NCI-H2107 treated with DMSO at 0.1 percent for 48 hours (cell line): Measurements from ENCODE around the gene SRP68.

Source experiments
- DNase-seq: peaks from one replicate; lab custom pipeline; 2025; ENCODE audit not compliant: unreplicated experiment; lab: John Stamatoyannopoulos, UW

The SRP68 gene

GRCh38 chr17:76000016-76000754 lies 72.1 kb downstream of the SRP68 start:
- no peak for DNase-seq

- DNase-seq: no peak
Observed at GRCh38 chr17:75998327-75998795, 74.0 kb downstream of the SRP68 start.

DNA sequence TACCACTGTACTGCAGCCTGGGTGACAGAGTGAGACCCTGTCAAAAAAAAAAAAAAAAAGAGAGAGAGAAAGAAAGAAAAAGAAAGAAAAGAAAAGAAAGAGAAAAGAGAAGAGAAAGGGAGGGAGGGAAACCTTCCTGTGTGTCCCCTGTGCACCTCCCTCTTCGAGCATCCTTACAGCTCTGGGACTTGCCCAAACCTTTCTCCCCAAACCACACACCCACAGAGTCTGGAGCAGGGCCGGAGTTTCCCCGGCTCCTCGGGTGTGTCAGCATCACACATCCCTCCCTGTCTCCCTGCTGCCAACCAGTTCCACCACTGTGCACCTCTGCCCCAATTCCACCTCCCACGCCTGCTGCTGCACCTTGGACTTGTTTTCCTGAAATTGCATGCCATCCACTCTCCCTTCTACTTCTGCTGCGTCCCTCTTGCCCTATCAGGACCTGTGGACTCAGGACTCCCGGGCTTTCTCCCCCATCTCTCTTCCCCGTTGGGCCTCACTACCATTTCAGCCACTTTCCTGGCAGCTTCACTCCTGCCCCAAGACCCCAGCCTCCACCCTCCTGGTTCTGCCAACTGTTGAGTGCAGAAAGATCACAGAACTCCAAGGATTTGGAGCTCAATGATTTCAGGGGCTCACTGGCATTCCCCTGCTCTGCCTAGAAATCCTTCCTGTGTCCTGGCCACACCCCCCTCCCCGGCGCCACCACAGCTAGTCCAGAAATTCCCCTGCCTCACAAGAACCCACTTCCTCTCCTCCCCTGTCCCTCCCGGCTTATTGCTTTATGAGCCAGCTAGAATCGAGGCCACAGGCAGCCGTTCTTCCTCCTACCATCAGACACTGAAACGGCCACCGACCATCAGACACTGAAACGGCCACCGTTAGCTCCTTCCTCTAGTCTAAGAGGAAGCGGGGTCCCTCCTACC lies 75.4 kb downstream of the SRP68 start:
- no peak for DNase-seq

DNA sequence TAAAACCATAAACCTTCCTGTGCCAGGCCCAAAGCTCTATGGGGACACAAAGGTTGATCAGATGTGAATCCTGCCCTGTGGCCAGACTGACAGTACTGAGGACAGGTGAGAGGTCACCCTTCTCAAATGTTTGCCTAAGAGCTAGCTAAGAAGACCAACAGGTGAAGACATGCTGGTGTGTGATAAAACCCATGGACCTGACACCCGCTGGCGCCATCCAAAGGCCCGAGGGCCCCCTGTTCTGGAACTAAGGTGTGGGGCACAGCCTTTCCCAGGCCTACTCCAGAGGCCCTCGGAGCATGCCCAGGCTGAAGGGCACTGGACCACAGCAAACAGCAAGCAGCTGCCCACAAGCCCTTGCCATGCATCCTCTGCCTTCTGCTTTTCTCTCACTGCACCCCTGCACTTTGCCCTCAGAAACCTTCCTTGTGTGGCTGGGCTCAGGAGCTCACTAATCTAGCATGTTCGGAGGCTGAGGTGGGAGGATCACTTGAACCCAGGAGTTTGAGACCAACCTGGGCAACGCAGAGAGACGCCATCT lies 76.9 kb downstream of the SRP68 start:
- DNase-seq: no peak

DNA sequence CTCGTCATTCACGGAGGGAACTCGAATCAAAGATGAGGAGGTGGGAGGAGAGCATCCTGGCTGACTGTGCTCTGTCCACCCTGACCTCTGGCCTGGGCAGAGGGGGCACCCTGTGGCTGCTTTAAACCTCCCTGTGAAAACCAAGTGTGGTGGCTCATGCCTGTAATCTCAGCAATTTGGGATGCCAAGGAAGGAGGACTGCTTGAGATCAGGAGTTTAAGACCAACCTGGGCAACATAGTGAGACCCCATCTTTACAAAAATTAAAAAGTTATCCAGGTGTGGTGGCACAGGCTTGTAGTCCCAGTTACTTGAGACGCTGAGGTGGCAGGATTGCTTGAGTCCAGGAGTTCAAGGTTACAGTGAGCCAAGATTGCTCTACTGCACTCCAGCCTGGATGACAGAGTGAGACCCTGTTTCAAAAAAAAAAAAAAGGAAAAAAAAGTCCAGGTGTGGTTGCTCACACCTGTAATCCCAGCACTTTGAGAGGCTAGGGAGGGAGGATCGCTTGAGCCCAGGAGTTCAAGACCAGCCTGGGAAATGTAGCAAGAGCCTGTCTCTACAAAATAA lies 77.4 kb downstream of the SRP68 start:
- no peak for DNase-seq

GRCh38 chr17:75991396-75991795 lies 80.9 kb downstream of the SRP68 start:
- no peak for DNase-seq
